ENCODE data around the gene TRAK2. TPM values are rescaled to one million over a fixed set of nuclear protein-coding genes. Genes with fewer than 3 reads are reported as not detected.

Gene TRAK2
- total and polyA plus RNA-seq, 2 experiments from 2014 or later: 9.6 to 10.2 TPM

- Histone ChIP-seq H3K27me3 (no peaks in the 10 kb centered on the region), H3K9me3 (ENCODE audit: low read depth) (no peaks in the 10 kb centered on the region), H3K36me3 (no peaks in the 10 kb centered on the region), H3K27ac (no peak overlapping the region), H3K4me3 (no peak overlapping the region), H3K4me1 (ENCODE audit: low read depth) (no peaks in the 10 kb centered on the region)
- no peak for DNase-seq (ENCODE audit: low read depth in 1 of 2, low spot score in 1 of 2)
- TF ChIP-seq CTCF (IDR thresholded peaks at IDR 0.05; ENCODE audit: low read depth, low read length): no peak
Observed at GRCh38 chr2:201425952-201426351, 25.3 kb downstream of the TRAK2 start.

- no peak overlapping the region for H3K27ac ChIP-seq
- DNase-seq (ENCODE audit: low read depth in 1 of 2, low spot score in 1 of 2): no peak
- no peaks in the 10 kb centered on the region for H3K36me3 ChIP-seq
- no peak overlapping the region for H3K4me3 ChIP-seq
- no peaks in the 10 kb centered on the region for H3K27me3 ChIP-seq
- H3K9me3 ChIP-seq (ENCODE audit: low read depth): no peaks in the 10 kb centered on the region
- H3K4me1 ChIP-seq (ENCODE audit: low read depth): peaks cover 2% of the 10 kb centered on the region
- no peak for TF ChIP-seq CTCF (IDR thresholded peaks at IDR 0.05; ENCODE audit: low read depth, low read length)
Observed at GRCh38 chr2:201420442-201421113, 30.7 kb downstream of the TRAK2 start.

- peaks cover 8% of the 10 kb centered on the region for H3K4me1 ChIP-seq (ENCODE audit: low read depth)
- no peak overlapping the region for H3K27ac ChIP-seq
- no peaks in the 10 kb centered on the region for H3K36me3 ChIP-seq
- H3K27me3 ChIP-seq: no peaks in the 10 kb centered on the region
- no peak for DNase-seq (ENCODE audit: low read depth in 1 of 2, low spot score in 1 of 2)
- TF ChIP-seq CTCF (IDR thresholded peaks at IDR 0.05; ENCODE audit: low read depth, low read length): no peak
- no peak overlapping the region for H3K4me3 ChIP-seq
- no peaks in the 10 kb centered on the region for H3K9me3 ChIP-seq (ENCODE audit: low read depth)
Observed at GRCh38 chr2:201419986-201420385, 31.3 kb downstream of the TRAK2 start.

- no peaks in the 10 kb centered on the region for H3K27me3 ChIP-seq
- no peak for DNase-seq (ENCODE audit: low read depth in 1 of 2, low spot score in 1 of 2)
- H3K4me1 ChIP-seq (ENCODE audit: low read depth): peaks cover 17% of the 10 kb centered on the region
- TF ChIP-seq CTCF (IDR thresholded peaks at IDR 0.05; ENCODE audit: low read depth, low read length): no peak
- no peaks in the 10 kb centered on the region for H3K36me3 ChIP-seq
- H3K4me3 ChIP-seq: no peak overlapping the region
- H3K9me3 ChIP-seq (ENCODE audit: low read depth): no peaks in the 10 kb centered on the region
- H3K27ac ChIP-seq: peak overlapping the region; percentile 45
Observed at GRCh38 chr2:201419057-201419635, 32.1 kb downstream of the TRAK2 start.

GRCh38 chr2:201415149-201415548 lies 36.1 kb downstream of the TRAK2 start:
- no peak for TF ChIP-seq CTCF (IDR thresholded peaks at IDR 0.05; ENCODE audit: low read depth, low read length)
- H3K36me3 ChIP-seq: no peaks in the 10 kb centered on the region
- peaks cover 32% of the 10 kb centered on the region for H3K4me1 ChIP-seq (ENCODE audit: low read depth)
- no peak overlapping the region for H3K4me3 ChIP-seq
- peak overlapping the region; percentile 82 for H3K27ac ChIP-seq
- DNase-seq (ENCODE audit: low read depth in 1 of 2, low spot score in 1 of 2): no peak
- no peaks in the 10 kb centered on the region for H3K9me3 ChIP-seq (ENCODE audit: low read depth)
- H3K27me3 ChIP-seq: no peaks in the 10 kb centered on the region

All from cardiac muscle cell (in vitro differentiated cells and primary cell).